ENCODE measurements around the gene NFATC1.
A peak's percentile ranks its signal among the peaks of the same experiment; 100 is the strongest.

The NFATC1 gene

DNA sequence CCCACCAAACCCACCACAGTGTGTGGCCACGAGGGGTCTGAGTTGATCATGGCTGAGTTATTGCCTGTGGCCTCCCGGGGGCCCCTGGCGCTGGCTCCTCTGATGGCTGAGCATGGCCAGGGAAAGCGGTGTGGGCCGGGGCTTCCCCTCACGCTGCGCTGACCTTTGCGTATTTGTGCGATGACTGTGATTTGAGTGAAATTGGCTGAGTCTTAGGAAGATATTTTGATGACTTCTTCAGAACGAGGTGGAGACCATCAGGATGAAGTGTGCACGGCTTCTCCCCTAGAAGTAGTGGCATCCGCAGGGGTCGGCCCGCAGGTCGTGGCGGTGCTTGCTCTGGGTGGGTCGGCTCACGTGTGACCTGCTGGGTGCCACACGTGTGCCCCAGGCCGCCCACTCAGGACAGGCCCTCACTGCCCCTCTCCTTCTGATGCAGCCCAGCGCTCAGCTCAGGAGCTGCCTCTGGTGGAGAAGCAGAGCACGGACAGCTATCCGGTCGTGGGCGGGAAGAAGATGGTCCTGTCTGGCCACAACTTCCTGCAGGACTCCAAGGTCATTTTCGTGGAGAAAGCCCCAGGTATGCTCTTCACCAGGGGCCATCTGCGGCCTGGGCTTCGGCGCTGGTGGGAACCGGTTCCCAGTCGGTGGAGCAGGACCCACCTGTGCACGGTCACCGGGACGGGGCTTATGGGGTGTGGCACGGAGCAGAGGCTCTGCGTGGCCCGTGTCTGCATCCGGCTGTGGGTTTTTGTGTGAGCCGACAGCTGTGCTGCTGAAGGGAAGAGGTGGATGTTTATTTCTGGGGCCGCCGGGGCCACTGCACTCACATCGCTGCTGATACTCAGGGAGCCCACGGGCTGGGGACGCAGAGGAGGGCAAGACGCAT, 55.8 kb downstream of the NFATC1 start:
- TF ChIP-seq, protein P1, sequence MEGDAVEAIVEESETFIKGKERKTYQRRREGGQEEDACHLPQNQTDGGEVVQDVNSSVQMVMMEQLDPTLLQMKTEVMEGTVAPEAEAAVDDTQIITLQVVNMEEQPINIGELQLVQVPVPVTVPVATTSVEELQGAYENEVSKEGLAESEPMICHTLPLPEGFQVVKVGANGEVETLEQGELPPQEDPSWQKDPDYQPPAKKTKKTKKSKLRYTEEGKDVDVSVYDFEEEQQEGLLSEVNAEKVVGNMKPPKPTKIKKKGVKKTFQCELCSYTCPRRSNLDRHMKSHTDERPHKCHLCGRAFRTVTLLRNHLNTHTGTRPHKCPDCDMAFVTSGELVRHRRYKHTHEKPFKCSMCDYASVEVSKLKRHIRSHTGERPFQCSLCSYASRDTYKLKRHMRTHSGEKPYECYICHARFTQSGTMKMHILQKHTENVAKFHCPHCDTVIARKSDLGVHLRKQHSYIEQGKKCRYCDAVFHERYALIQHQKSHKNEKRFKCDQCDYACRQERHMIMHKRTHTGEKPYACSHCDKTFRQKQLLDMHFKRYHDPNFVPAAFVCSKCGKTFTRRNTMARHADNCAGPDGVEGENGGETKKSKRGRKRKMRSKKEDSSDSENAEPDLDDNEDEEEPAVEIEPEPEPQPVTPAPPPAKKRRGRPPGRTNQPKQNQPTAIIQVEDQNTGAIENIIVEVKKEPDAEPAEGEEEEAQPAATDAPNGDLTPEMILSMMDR (IDR thresholded peaks at IDR 0.05; ENCODE audit: low read depth, low read length, missing control alignments): no peak
- no peak overlapping the region for H3K4me3 ChIP-seq (replicated peaks; ENCODE audit: low read depth, low read length)
- no peak for DNase-seq (ENCODE audit: extremely low read depth, low read depth)

DNA sequence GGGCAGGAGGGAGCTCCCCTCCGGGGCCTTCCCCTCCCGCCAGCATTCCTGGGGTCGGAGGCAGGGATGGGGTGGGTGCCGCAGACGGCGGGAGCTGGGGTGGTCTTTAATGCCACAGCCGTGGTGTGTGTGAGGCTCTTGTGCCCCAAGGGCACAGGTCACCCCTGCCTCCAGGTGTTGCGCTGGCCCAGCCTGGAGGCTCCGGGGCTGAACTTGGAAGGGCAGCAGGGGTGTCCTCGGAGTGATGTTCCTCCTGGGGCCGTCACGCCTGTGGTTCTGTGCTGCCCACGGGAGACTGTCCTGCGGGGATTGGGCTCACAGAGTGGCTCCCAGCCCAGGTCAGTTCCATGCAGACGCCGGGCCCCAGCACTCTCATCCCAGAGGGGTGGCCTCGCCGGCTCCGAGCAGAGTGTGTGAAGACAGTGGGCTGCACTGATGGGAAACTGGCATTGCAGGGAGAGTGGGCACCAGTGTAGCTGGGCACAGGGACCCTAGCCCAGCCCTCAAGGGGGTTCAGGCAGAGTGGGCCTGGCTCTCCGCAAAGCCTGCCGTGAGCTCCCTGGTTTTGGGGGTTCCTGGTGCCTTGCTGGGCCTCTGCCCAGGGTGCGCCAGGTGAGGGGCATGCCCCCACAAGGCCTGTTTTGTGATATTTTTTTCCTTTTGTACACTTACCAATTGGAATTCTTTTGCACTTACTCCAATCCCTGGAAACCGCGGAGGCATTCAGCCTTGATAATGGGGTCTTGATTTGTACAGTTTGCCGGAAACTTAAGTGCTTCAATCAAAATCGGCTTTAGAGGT, 56.7 kb downstream of the NFATC1 start:
- DNase-seq (ENCODE audit: extremely low read depth, low read depth): no peak
- TF ChIP-seq, protein P1 (IDR thresholded peaks at IDR 0.05; ENCODE audit: low read depth, low read length, missing control alignments): no peak
- H3K4me3 ChIP-seq (replicated peaks; ENCODE audit: low read depth, low read length): no peak overlapping the region

DNA sequence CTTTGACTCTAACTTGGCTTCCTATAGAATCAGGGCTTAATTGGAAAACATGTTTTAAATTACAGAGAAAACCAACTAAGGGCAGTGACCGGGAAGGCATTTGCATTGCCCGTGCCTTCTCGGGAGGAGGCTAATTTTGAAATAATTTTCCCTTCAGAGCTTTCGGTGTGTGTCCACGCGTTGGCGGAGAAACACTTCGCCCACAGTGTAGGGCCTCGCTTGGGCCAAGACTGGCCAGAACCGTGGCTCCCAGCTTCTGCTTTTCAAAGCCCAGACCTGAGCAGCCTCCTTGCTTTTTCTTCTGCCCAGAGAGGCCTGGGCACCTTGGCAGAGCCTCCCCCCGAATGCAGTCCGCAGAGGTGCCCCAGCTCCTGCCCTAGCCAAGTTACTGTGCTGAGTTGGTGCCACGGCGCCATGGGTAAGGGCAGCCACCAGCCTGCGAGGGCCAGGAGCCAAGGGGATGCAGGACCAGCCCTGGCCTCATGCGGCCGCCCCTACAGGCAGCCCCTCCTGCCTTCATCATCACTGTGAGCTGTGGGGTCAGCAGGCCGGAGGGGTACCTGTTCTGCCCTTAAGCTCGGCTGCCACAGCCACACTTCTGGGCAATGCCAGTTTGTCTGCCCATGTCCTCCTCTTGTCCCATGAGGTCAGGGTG, 57.4 kb downstream of the NFATC1 start:
- TF ChIP-seq, protein P1 (IDR thresholded peaks at IDR 0.05; ENCODE audit: low read depth, low read length, missing control alignments): no peak
- no peak for DNase-seq (ENCODE audit: extremely low read depth, low read depth)
- H3K4me3 ChIP-seq (replicated peaks; ENCODE audit: low read depth, low read length): no peak overlapping the region

DNA sequence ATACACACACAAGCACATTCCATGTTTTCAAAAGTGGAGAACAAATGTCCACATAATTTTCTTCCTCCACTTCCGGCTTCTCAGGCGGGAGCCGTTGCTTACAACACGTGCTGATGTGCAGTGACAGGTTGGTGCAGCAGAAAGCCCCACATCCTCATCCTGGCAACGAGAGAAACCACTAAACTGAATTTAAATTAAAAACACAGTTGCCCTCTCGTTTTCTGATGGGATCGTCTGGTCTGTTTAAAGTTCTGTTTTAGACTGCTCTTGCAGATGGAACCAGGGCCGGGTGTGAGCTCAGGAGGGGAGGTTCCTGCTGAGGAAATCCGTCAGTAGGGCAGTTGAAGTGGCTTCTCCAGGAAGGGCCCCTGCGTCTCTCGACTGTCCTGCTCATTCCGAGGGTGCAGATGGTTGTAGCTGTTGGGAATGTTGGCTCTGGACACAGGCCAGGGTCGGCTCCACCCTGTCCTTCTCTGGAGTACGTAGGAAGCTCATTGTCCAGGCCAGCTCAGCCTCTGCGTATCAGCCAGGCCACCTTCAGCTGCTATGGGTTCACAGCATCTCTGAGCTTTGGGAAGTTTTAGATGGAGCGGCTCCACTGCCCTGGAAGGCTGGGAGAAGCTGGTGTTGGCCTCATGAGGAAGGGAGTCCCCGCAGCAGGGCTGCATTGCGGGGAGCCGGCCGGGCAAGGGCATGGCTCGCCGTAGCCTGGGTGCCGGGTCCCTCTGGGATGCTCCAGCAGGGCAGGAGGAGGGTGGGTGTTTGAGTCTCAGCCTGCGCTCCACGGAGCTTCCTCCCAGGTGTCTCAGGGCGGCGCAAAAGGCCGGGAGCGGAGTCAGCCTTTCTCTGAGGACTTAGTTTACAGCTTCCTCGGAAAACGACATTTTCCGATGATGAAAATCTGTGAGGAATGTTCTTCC, 58.3 kb downstream of the NFATC1 start:
- TF ChIP-seq, protein P1 (IDR thresholded peaks at IDR 0.05; ENCODE audit: low read depth, low read length, missing control alignments): no peak
- peak; percentile 22 for DNase-seq (ENCODE audit: extremely low read depth, low read depth)
- H3K4me3 ChIP-seq (replicated peaks; ENCODE audit: low read depth, low read length): no peak overlapping the region

DNA sequence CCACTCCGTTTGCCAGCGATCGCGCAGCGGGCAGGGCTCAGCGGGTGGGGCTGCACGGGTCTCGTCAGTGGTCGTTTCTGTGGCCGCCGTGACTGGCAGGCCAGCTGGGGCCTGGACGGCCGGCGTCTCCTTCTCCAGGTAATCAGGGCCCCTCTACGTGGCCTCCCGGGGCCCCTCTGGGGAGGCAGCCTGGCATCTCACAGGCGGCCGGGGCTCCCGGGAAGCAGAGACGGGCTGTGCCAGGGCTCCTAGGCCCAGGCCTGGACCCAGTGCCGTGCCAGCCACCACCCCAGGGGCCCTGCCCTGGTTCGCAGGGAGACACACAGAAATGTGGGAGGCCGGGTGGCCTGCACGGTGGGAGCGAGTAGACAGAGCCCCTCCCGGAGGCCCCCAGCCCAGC, 59.5 kb downstream of the NFATC1 start:
- no peak for DNase-seq (ENCODE audit: extremely low read depth, low read depth)
- no peak overlapping the region for H3K4me3 ChIP-seq (replicated peaks; ENCODE audit: low read depth, low read length)
- TF ChIP-seq, protein P1 (IDR thresholded peaks at IDR 0.05; ENCODE audit: low read depth, low read length, missing control alignments): no peak

Data from HFF-Myc (cell line).